ENCODE results near the gene MYO7A. TPM values are rescaled to one million over a fixed set of nuclear protein-coding genes. Genes with fewer than 3 reads are reported as not detected.

MYO7A gene
- total RNA-seq, 1 donor from 2014 or later = 16.7 TPM

DNA sequence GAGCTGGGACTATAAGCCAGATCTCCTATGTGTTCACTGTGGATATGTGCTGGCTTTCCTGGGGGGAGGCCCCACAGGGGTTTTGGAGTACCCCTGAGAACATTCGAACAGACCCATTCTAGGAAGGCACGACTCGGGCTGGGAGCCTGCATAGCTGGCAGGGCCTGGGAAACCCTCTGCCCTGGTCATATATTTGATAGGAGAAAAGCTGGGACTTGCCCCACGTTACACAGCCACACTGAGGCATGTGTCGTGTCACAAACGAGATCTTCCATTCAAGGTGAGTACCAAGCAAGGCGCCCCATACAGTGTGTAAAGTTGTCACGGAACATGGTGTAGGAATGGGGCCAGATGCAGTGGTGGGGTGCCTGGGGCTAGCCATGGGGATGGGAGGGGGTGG, 11.2 kb downstream of the MYO7A start:
- intact Hi-C loops (cut with DNase I) = no loop called here
- no peak for ATAC-seq
- no peak for DNase-seq (ENCODE audit: low spot score)

DNA sequence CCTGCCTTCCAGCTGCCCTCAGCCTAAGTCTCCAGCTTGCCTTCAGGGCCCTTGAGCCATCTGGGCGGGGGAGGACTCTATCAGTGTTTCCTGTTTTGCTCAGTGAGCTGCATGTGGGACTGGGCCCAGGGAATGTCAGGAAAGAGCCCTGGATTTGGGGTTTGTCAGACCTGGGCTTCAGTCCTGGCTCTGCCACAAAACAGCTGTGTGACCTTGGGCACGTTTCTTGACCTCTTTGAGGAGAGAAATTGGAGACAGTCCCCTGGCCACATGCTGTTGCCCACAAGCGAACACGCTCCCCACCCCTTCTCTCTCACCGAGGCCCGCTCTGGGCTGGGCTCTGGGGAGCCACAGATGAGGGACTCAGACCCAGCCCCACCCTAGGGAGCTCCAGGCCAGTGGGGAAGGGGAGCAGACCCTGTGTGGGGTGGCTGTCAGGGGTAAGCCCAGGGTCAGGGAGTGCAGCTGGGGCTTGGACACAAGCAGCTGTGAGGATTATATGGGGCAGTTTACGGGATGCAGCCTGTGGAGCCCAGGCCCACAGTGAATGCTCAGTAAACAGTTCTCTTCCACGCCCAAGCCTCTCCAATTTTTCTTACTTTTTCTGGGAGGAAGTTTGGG, 12.3 kb downstream of the MYO7A start:
- DNase-seq (ENCODE audit: low spot score) (no peak), ATAC-seq (peak; percentile 83)

GRCh38 chr11:77141034-77141433, 13.0 kb downstream of the MYO7A start:
- ATAC-seq (no peak), DNase-seq (ENCODE audit: low spot score) (no peak)
- intact Hi-C loops (cut with DNase I) = no loop called here

More for the DNA sequence above, 12.3 kb downstream of the MYO7A start:
- intact Hi-C loops (cut with DNase I) = no loop called here

- intact Hi-C loops (cut with DNase I) = no loop called here
- DNase-seq (ENCODE audit: low spot score) (no peak), ATAC-seq (no peak)
Observed at GRCh38 chr11:77141475-77141874, 13.4 kb downstream of the MYO7A start.

DNA sequence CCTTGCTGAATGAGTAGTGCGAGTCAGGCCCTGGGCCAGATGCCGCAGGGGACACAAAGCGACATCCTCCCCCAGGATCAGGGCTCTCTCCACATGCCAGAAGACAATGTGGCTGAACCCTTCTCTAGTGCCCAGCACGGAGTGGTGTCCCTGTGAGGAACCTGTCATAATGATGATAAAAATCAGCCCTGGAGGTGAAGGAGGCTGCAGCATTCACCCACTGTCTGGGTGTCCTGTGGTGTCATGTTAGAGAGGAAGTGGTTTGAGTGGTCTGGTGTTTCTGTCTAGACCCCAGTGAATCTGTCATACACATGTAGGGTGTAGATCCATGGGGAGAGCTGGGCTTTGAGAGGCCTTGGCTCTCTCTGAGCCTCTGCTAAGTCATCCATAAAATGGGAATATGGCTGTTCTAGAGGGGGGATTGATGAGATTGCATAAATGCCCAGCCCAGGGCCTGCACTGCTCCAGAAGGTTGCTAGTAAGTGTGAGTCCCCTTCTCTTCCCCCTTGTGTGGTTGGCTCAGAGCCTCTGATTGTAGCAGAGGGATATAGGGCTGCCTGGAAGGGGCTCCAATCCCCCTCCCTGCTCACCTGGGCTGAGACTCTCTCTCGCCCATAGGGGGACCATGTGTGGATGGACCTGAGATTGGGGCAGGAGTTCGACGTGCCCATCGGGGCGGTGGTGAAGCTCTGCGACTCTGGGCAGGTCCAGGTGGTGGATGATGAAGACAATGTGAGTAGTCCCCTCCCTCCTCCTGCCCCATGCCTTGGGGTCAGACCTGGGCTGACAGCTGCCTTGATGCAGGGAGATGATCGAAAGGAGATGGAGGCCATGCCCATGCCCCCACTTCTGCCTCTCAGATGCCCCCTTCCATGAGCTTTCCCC, 14.3 kb downstream of the MYO7A start:
- DNase-seq (ENCODE audit: low spot score) (no peak), ATAC-seq (no peak)
- intact Hi-C loops (cut with DNase I) = no loop called here

DNA sequence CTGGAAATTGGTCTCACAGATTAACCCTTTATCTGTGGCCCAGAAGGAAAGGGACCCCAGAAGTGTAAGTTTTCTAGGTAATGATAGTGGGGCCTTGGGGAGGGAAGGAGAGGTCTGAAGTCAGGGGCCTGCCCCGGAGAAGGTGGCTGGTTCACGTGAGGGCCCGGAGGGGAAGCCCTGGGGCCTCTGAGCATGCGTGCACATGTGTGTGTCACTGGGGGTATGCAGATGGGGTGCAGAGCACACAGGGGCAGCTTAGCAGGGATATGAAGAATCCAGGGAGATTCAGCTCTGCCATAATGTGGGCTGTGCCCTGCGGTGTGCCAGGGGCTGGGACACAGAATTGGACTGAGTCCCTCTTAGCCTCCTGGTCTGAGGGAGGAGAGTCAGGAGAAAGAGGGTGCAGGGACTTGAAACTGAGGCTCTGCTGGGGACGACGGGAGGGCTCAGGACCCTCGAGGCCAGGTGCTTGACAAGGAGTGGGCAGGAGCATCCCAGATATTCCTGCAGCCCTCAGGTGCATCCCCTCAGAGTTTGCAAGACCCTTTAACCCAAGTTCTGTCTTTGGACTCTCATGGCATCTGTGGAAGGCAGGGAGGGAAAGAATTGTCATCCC, 15.5 kb downstream of the MYO7A start:
- DNase-seq (ENCODE audit: low spot score) = no peak
- ATAC-seq = no peak
- intact Hi-C loops (cut with DNase I) = no loop called here

DNA sequence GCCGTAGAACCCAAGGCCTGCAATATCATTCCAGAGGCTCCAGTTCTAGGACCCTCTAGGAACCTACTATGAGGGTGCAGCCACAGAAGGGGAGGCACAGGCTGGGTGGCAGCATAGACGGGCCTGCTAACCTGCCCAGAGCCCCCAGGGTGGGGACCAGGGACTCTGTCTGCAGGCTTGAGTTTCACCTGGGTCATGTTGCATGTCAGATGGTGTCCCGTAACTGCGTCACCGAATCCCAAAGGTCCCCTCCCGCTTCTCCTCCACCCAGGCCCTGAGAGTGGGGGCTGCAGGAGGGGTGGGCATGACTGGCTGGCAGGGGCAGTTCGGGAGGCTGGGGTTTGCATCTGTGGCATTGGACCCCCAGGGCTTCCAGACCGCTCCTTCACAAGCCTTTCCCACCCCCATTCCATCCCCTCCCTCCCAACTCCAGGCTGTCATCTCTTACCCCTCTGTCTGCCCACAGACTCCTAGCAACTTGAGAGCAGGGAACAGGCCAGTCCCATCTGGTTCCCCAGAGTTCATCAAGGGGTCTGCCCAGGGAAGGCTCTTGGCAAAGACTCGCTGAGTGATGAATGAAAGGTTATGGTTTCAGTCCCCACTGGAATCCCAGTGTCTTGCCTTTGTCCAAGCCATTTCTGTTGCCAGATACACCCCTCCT, 16.3 kb downstream of the MYO7A start:
- intact Hi-C loops (cut with DNase I) = no loop called here
- DNase-seq (ENCODE audit: low spot score) = no peak
- no peak for ATAC-seq

GRCh38 chr11:77144857-77145428, 16.9 kb downstream of the MYO7A start:
- no peak for DNase-seq (ENCODE audit: low spot score)
- no peak for ATAC-seq

DNA sequence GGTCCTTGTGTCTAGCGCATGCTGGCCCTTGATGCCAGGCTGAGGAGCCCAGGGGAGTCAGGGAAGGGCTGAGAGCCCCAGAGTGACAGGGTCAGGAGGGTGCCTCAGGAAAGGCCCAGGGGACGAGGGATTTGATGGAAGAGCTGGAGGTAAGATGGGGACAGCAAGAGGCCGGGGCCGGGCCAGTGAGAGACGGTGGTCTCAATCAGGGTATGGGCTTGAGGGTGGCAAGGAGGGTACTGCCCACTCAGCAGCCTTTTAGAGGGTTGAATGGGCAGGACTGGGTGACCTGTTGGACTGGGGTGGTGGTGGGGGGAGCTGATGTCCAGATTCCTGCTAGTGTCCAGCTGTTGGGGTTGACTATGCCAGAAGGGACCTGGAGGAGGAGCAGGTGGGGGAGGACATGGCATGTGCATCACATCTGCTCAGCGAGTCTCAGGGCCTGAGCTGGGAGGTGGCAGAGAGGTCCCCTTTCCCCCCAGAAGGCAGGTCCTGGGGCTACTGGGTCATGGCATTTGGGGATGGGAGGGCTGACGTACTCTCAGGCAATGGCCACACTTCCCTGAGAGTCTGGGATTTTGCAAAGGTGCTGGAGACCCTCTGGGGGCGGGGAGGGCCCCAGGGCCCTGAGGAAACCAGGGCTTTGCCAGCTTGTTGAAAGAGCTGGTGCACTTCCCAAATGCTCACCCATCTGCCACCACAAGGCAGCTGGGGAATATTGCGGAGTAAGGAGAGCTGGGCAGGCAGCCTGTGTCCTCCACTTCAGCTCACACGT, 18.4 kb downstream of the MYO7A start:
- ATAC-seq (no peak), DNase-seq (ENCODE audit: low spot score) (no peak)
- intact Hi-C loops (cut with DNase I) = no loop called here

More at GRCh38 chr11:77144857-77145428, 16.9 kb downstream of the MYO7A start:
- intact Hi-C loops (cut with DNase I) = no loop called here

DNA sequence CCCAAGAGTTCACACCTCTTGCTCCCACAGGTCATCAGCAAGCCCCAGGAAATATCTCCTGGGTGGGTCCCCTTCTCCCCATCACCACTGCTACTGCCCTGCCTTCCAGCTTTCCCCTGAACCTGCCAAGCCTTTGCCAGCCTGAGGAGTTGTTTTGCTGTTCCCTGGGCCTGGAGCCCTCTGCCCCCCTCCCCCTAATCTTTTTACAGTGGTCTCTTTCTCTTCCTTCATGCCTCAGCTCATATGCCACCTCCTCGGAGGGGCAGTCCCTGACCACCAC, 18.9 kb downstream of the MYO7A start:
- DNase-seq (ENCODE audit: low spot score) (no peak), ATAC-seq (no peak)
- intact Hi-C loops (cut with DNase I) = no loop called here

- ATAC-seq (peak; percentile 11), DNase-seq (ENCODE audit: low spot score) (no peak)
- intact Hi-C loops (cut with DNase I) = no loop called here
Observed at GRCh38 chr11:77147668-77148321, 19.7 kb downstream of the MYO7A start.

DNA sequence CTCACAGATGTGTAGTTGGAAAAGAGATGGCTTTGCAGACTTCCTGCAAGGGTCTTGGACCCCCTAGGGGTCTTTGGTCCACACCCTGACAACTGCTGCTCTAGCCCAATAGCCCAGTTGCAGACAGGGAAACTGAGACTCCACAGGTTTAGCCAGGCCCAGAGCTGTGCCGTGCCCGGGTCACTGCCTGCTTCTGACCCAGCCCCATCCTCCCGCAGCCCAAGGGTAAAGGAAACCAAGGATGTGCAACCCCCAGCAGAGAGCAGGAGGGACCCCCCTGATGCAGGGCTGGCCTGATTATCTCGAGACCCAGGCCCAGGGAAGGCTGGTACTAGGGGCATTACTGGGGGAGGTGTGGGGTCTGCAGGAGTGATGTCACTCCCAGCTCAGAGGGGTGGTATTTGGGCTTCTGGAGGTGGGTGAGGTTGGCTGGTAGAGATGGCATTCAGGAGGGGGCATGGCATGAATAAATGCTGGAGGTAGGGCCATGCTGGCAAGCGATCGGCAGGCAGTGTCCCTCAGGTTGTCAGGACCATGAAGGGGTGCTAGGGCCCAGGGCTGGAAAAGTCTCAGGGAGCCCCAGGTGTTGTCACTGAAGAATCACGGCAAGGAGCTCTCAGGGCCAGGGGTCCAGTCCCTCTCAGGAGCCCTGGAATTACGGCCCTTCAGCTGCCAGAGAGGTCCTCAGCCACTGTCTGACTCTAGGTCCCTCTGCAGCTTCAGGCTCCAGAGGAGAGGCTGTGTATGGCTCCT, 21.1 kb downstream of the MYO7A start:
- intact Hi-C loops (cut with DNase I) = no loop called here
- no peak for ATAC-seq
- DNase-seq (ENCODE audit: low spot score) = no peak

GRCh38 chr11:77149716-77150392, 21.8 kb downstream of the MYO7A start:
- intact Hi-C loops (cut with DNase I) = no loop called here
- DNase-seq (ENCODE audit: low spot score) = no peak

DNA sequence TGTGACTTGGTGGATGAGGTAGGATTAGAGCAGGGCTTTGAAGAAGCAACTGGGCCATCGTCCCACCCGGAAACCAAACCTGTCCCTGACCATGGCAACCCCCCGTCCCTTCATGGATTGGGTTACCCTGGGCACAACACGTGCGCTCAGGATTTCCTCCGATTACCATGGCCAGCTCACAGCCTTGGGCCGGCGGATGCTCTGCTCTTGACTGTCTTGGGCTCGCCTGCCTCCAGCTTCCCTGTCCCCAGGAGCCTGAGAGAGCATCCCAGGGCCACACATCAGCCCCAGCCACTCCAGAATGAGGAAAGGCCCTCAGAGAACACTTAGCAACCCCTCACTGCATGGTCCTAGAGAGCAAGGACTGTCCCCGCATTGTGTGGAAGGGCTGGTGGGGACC, 22.8 kb downstream of the MYO7A start:
- intact Hi-C loops (cut with DNase I) = no loop called here
- no peak for ATAC-seq
- DNase-seq (ENCODE audit: low spot score) = no peak

More at GRCh38 chr11:77149716-77150392, 21.8 kb downstream of the MYO7A start:
- ATAC-seq = no peak

DNA sequence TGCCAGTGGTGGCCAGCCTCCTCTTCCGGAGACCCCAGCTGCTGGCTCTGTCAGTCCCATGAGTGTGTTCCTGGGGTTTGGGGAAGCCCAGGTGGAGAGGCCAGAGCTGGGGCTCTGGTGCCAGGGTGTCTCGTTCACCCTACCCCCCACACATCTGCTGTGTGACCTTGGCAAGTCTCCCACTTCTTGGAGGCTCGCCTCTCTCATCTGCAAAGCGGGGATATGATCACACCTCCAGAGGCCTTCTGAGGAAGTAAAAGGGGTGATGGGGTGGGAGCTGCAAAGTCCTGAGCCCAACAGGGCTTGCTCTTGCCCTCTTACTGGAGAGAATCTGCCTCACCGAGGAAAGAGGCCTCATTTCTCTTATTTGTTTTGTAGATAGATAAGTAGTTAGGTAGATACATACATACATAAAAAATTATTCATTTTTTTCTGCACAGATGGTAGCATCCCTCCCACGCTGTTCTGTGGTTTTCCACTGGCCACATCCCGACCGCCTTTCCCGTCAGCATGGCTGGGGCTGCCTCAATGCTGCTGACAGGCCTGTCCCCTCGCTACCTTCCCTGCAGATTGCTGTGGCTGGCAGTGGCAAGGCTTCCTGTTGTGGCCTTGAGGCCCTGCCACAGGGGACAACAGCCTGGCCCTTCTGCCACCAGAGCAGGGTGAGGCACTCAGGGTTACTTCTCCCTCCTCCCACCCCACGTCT, 23.9 kb downstream of the MYO7A start:
- DNase-seq (ENCODE audit: low spot score) (no peak), ATAC-seq (peak; percentile 34)
- intact Hi-C loops (cut with DNase I) = no loop called here

- no peak for ATAC-seq
- DNase-seq (ENCODE audit: low spot score) = no peak
- intact Hi-C loops (cut with DNase I) = no loop called here
Observed at GRCh38 chr11:77152846-77153245, 24.8 kb downstream of the MYO7A start.

Data from sciatic nerve (tissue), 2 donors.